Neural progenitor cell (in vitro differentiated cells): Measurements from ENCODE around the gene SUGP1. TPM values are rescaled to one million over a fixed set of nuclear protein-coding genes. Genes with fewer than 3 reads are reported as not detected.
A peak's percentile ranks its signal among the peaks of the same experiment; 100 is the strongest.

ENCODE experiments used
- DNase-seq: peaks from one replicate; pipeline ENCODE4 v3.0.0-alpha.2; 2016; ENCODE audit warnings: low spot score
- H2AFZ ChIP-seq: fragments of 200-600 bp; sonication (generic); replicated peaks from 2 replicates; pipeline ENCODE4 v1.6.1; 2016; ENCODE audit warnings: antibody characterized with exemption
- H3F3A ChIP-seq: fragments of 200-600 bp; sonication (generic); 2 replicates; pipeline ENCODE4 v1.6.1; 2016; ENCODE audit warnings: antibody characterized with exemption, low read depth
- H3K27ac ChIP-seq: fragments of 200-600 bp; sonication (generic); 2 replicates; pipeline ENCODE4 v1.5.1; 2016; ENCODE audit warnings: mild to moderate bottlenecking
- H3K27me3 ChIP-seq: fragments of 200-600 bp; sonication (generic); 2 replicates; pipeline ENCODE4 v1.6.1; 2016; ENCODE audit warnings: mild to moderate bottlenecking, moderate library complexity
- H3K36me3 ChIP-seq: fragments of 200-600 bp; sonication (generic); 2 replicates; pipeline ENCODE4 v1.5.1; 2016
- H3K4me1 ChIP-seq: fragments of 200-600 bp; sonication (generic); 2 replicates; pipeline ENCODE4 v1.6.1; 2016; ENCODE audit warnings: mixed run types
- H3K4me2 ChIP-seq: fragments of 200-600 bp; sonication (generic); 2 replicates; pipeline ENCODE4 v1.6.1; 2016
- H3K4me3 ChIP-seq: fragments of 200-600 bp; sonication (generic); 2 replicates; pipeline ENCODE4 v1.5.1; 2016
- H3K79me2 ChIP-seq: fragments of 200-600 bp; sonication (generic); 2 replicates; pipeline ENCODE4 v1.6.1; 2016; ENCODE audit warnings: low read depth
- H3K9ac ChIP-seq: fragments of 200-600 bp; sonication (generic); 2 replicates; pipeline ENCODE4 v1.6.1; 2016
- H3K9me3 ChIP-seq: fragments of 200-600 bp; sonication (generic); 2 replicates; pipeline ENCODE4 v1.5.1; 2016; ENCODE audit warnings: low read depth
- H4K20me1 ChIP-seq: fragments of 200-600 bp; sonication (generic); 2 replicates; pipeline ENCODE4 v1.6.1; 2016; ENCODE audit warnings: low read depth
- H3K27ac Mint-ChIP-seq: 3 replicates; pipeline ENCODE4 v1.8.0; 2021; ENCODE audit warnings: mixed read lengths
- H3K27me3 Mint-ChIP-seq: 2 replicates; pipeline ENCODE4 v1.8.0; 2022; ENCODE audit warnings: low read depth, mild to moderate bottlenecking, inconsistent platforms, moderate library complexity, mixed read lengths; ENCODE audit not compliant: insufficient read depth
- H3K36me3 Mint-ChIP-seq: 3 replicates; pipeline ENCODE4 v1.8.0; 2021; ENCODE audit warnings: mixed read lengths
- H3K4me1 Mint-ChIP-seq: 3 replicates; pipeline ENCODE4 v1.8.0; 2021; ENCODE audit warnings: mixed read lengths
- H3K4me3 Mint-ChIP-seq: 3 replicates; pipeline ENCODE4 v1.8.0; 2021; ENCODE audit warnings: mild to moderate bottlenecking, moderate library complexity, mixed read lengths
- H3K9me3 Mint-ChIP-seq: 3 replicates; pipeline ENCODE4 v1.8.0; 2020; ENCODE audit warnings: mixed read lengths
- EZH2 ChIP-seq: fragments of 200-600 bp; sonication (generic); IDR thresholded peaks from 2 replicates; pipeline ENCODE4 v1.6.1; 2017; ENCODE audit warnings: antibody characterized with exemption, mild to moderate bottlenecking, moderate library complexity
- EZH2phosphoT487 ChIP-seq: fragments of 200-600 bp; sonication (generic); IDR thresholded peaks from 2 replicates; pipeline ENCODE4 v1.6.1; 2017; ENCODE audit warnings: antibody characterized with exemption
- total RNA-seq: library from RNA; depleted of rRNA; stranded (reverse); fragments of >200 nt; gene quantifications from 2 replicates; pipeline ENCODE4 v1.2.3, GENCODE V29; 2015; ENCODE audit warnings: low replicate concordance
- TF ChIP-seq, protein P1 (sequence below): fragments of 200-600 bp; sonication (generic); IDR thresholded peaks from 2 replicates; pipeline ENCODE4 v1.5.1; 2017; ENCODE audit warnings: antibody characterized with exemption, mild to moderate bottlenecking

SUGP1 gene
- total RNA-seq, 1 donor from 2014 or later = 46.1 TPM

DNA sequence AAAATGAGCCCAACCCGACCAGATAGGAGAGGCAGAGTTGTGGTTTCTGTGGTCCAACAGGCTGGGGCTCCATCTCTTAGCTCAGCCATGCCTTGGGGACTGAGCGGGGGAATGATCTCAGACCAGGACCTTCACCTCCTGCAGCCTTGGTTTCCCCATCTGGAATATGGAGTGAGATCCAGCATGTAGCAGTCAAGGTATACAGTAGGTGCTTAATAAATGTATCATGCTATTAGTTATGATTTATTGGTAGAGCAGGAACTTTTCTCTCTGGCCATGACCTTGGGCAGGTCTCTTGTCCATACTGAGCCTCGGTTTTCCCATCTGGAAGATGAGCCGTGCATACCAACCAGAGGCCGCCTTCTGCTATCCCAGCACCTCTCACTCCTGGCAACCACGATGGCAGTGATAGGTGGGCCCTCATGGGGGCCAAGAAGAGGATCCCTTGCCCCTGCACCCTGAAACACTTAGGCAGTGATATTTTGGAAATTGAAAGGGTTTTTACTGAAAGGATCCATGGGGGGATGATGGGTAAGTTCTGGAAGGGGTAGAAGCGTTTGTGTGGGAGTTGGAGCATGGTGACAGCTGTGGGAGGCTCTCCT lies 56.3 kb downstream of the SUGP1 start:
- peaks cover 28% of the 10 kb centered on the region for H3F3A ChIP-seq
- H3K4me3 ChIP-seq = no peak overlapping the region
- Mint-ChIP-seq H3K36me3 (no peaks in the 10 kb centered on the region), H3K4me1 (peaks cover 14% of the 10 kb centered on the region), H3K4me3 (no peak overlapping the region), H3K9me3 (peaks cover 7% of the 10 kb centered on the region), H3K27ac (no peak overlapping the region), H3K27me3 (peaks cover 41% of the 10 kb centered on the region)
- H2AFZ ChIP-seq = no peak overlapping the region
- no peaks in the 10 kb centered on the region for H3K9me3 ChIP-seq
- no peak for DNase-seq
- H4K20me1 ChIP-seq = no peaks in the 10 kb centered on the region
- no peaks in the 10 kb centered on the region for H3K79me2 ChIP-seq
- TF ChIP-seq EZH2 = no peak
- no peak for TF ChIP-seq EZH2phosphoT487
- TF ChIP-seq, protein P1, sequence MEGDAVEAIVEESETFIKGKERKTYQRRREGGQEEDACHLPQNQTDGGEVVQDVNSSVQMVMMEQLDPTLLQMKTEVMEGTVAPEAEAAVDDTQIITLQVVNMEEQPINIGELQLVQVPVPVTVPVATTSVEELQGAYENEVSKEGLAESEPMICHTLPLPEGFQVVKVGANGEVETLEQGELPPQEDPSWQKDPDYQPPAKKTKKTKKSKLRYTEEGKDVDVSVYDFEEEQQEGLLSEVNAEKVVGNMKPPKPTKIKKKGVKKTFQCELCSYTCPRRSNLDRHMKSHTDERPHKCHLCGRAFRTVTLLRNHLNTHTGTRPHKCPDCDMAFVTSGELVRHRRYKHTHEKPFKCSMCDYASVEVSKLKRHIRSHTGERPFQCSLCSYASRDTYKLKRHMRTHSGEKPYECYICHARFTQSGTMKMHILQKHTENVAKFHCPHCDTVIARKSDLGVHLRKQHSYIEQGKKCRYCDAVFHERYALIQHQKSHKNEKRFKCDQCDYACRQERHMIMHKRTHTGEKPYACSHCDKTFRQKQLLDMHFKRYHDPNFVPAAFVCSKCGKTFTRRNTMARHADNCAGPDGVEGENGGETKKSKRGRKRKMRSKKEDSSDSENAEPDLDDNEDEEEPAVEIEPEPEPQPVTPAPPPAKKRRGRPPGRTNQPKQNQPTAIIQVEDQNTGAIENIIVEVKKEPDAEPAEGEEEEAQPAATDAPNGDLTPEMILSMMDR = no peak
- H3K27me3 ChIP-seq = peaks cover 30% of the 10 kb centered on the region
- peaks cover 8% of the 10 kb centered on the region for H3K4me1 ChIP-seq
- H3K4me2 ChIP-seq = no peak overlapping the region
- H3K27ac ChIP-seq = no peak overlapping the region
- no peak overlapping the region for H3K9ac ChIP-seq
- H3K36me3 ChIP-seq = no peaks in the 10 kb centered on the region

DNA sequence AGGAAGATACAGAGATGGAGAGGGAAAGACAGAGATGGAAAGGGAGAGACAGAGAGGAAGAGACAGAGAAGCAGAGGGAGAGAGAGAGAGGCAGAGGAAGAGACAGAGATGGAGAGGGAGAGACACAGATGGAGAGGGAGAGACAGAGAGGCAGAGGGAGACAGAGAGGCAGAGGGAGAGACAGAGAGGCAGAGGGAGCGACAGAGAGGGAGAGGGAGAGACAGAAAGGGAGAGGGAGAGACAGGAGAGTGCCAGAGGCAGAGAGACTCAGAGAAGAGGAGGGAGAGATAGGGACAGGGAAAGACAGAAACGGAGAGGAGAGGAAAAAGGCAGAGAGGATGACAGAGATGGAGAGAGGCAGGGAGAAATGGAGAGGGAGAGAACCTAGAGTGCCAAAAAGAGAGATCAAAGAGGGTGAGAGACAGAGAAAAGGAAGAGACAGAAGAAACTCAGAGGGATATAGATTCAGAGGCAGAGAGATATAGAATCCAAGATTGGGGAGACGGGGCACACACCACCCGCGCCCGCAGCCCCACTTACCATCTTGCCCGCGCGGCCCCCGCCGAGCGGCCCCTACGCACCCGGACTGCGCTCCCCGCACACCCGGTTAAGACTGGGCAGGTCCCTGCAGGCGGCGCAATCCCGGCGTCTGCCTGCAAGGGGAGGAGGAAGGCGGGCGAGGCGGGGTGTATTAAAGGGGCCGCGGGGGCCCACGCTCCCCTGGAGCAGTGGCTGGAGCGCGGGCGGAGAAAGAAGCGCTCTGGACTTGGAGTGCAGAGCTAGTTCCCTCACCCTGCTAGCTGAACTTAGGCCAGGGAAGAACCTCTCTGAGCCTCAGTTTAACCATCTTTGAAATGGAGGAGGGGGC lies 57.9 kb downstream of the SUGP1 start:
- Histone ChIP-seq H3K4me1 (peaks cover 8% of the 10 kb centered on the region), H3K27ac (no peak overlapping the region), H3K9me3 (no peaks in the 10 kb centered on the region), H3F3A (peaks cover 28% of the 10 kb centered on the region), H3K27me3 (peaks cover 30% of the 10 kb centered on the region), H3K9ac (no peak overlapping the region), H4K20me1 (no peaks in the 10 kb centered on the region), H3K4me3 (peak overlapping the region; percentile 60), H3K36me3 (no peaks in the 10 kb centered on the region), H3K79me2 (no peaks in the 10 kb centered on the region), H3K4me2 (peak overlapping the region; percentile 90), H2AFZ (peak overlapping the region; percentile 98)
- H3K27me3 Mint-ChIP-seq = peaks cover 38% of the 10 kb centered on the region
- TF ChIP-seq EZH2 (no peak), EZH2phosphoT487 (peak; percentile 32)
- no peaks in the 10 kb centered on the region for H3K36me3 Mint-ChIP-seq
- peak; percentile 59 for DNase-seq
- H3K4me1 Mint-ChIP-seq = peaks cover 14% of the 10 kb centered on the region
- peak overlapping the region; percentile 81 for H3K4me3 Mint-ChIP-seq
- no peak overlapping the region for H3K27ac Mint-ChIP-seq
- peaks cover 7% of the 10 kb centered on the region for H3K9me3 Mint-ChIP-seq

DNA sequence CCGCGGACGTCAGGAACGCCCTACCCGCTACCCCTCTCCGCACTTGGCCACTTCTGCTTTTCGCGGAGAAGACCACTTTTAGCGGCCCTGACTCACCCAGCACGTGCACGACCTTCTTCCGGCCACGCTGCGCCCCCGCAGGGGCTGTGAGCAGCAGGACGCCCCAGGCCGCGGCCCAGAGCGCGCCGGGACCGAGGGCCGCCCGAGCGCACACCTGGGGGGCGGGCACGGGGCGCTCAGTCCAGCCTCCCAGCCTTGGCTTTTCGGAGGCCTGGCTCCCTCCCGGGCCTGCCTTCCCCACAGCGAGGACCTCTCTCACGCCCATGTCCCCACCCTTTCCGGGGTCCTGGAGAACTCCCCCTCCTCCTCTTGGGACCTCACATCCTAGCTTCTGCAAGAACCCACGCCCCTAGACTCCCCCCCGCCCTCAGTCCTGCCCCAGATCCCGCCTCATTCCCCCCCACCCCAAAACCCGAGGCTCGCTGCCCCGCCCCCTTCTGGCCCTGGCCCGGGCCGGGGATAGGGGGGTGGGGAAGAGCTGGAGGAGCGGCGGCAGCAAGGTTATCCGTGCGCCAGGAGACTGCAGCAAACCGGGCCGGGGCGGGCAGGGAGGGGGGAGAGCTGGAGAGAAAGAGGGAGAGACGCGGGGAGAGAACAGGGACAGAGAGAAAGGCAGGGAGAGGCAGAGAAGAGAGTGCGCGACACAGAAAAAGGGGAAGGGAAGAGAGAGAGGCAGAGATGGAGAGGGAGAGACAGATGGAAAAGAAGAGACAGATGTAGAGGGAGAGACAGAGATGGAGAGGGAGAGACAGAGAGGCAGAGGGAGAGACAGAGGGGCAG lies 58.7 kb downstream of the SUGP1 start:
- no peak overlapping the region for H3K9ac ChIP-seq
- H3K9me3 Mint-ChIP-seq = peaks cover 11% of the 10 kb centered on the region
- no peaks in the 10 kb centered on the region for H3K36me3 ChIP-seq
- peaks cover 43% of the 10 kb centered on the region for H3K27me3 Mint-ChIP-seq
- peaks cover 18% of the 10 kb centered on the region for H3K4me1 Mint-ChIP-seq
- no peak overlapping the region for H3K27ac ChIP-seq
- peaks cover 4% of the 10 kb centered on the region for H3K36me3 Mint-ChIP-seq
- H3K4me3 ChIP-seq = peak overlapping the region; percentile 60
- peaks cover 30% of the 10 kb centered on the region for H3K27me3 ChIP-seq
- H3K79me2 ChIP-seq = no peaks in the 10 kb centered on the region
- H3K4me1 ChIP-seq = peaks cover 8% of the 10 kb centered on the region
- DNase-seq = peak; percentile 89
- H2AFZ ChIP-seq = peak overlapping the region; percentile 98
- no peak for TF ChIP-seq EZH2phosphoT487
- no peak for TF ChIP-seq EZH2
- TF ChIP-seq, protein P1 = no peak
- no peaks in the 10 kb centered on the region for H4K20me1 ChIP-seq
- H3K9me3 ChIP-seq = no peaks in the 10 kb centered on the region
- peak overlapping the region; percentile 81 for H3K4me3 Mint-ChIP-seq
- H3K27ac Mint-ChIP-seq = no peak overlapping the region
- H3F3A ChIP-seq = peaks cover 28% of the 10 kb centered on the region
- H3K4me2 ChIP-seq = peak overlapping the region; percentile 90
